H54 (cell line): ENCODE data around the gene CD40.

ENCODE experiments used
- DNase-seq: peaks from one replicate; pipeline ENCODE4 v3.0.0; 2011; ENCODE audit warnings: low spot score, mixed read lengths; ENCODE audit not compliant: insufficient read length
- FAIRE-seq: peaks from 3 replicates; lab custom pipeline; 2011; peaks lifted over from hg19 to GRCh38; lab: Jason Lieb, UNC
- POLR2A ChIP-seq: IDR thresholded peaks from 2 replicates; pipeline ENCODE4 v1.6.1; 2011; ENCODE audit warnings: low read depth, mild to moderate bottlenecking, low read length

Gene CD40

DNA sequence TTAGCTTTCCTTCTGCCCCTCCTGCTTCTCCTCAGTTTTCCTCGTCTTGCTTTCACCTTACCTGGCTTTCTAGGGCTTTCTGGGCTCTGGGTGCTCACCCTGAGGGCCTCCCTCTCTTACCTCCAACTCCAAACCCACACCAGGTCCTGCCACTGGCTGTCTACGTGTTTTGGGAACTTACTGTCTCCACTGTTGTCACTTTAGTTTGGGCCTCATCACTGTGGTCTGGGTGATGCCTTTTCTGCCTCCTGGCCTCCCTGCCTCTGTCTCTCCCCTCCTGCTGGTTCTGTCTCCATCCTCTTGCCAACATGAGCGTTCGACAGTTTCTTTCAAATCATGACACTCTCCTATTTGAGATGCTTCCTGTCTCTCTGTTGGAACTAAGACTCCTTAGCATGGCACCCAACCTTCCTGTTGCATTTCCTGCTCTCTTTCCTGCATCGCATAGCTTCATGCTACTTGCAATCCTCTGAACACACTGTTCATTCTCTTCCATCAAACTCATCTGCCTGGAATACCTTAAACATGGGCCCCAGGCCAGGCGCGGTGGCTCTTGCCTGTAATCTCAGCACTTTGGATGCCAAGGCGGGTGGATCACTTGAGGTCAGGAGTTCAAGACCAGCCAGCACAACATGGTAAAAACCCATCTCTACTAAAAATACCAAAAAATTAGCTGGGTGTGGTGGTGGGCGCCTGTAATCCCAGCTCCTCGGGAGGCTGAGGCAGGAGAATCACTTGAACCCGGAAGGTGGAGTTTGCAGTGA is 5.5 kb downstream of the CD40 start:
- TF ChIP-seq POLR2A: no peak
- FAIRE-seq: no peak
- no peak for DNase-seq

- no peak for FAIRE-seq
- DNase-seq: no peak
- no peak for TF ChIP-seq POLR2A
Observed at GRCh38 chr20:46126440-46127056, 8.4 kb downstream of the CD40 start.

- FAIRE-seq: no peak
- no peak for DNase-seq
- no peak for TF ChIP-seq POLR2A
Observed at GRCh38 chr20:46127396-46128010, 9.4 kb downstream of the CD40 start.

DNA sequence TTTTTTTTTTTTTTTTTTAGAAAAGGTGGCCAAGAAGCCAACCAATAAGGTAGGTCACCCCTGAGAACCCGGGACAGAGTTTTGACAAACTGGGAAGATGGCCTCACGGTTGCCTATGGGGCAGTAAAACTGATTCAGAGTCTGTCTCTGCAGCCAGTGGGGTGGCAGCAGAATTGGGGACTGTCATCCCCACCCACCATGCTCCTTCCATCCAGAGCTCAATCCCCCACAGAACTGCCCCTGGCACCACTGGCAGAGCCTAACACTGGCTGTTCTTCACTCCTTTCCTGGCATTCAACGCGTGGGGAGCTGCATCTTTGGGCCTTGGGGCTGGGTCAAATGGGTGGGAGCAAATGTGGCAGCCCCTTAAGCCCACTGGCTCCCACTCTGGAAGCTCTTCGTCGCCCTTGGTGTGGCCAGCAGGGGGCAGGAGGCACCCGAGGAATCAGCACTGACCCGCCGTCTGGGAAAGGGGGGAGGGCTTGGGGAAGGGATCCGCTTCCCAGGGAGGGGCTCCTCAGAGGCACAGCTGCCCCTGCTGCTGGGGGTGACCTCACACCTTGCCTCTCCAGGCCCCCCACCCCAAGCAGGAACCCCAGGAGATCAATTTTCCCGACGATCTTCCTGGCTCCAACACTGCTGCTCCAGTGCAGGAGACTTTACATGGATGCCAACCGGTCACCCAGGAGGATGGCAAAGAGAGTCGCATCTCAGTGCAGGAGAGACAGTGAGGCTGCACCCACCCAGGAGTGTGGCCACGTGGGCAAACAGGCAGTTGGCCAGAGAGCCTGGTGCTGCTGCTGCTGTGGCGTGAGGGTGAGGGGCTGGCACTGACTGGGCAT is 10.4 kb downstream of the CD40 start:
- DNase-seq (peak; percentile 47), FAIRE-seq (no peak)
- no peak for TF ChIP-seq POLR2A

GRCh38 chr20:46129955-46130481 is 11.9 kb downstream of the CD40 start:
- no peak for TF ChIP-seq POLR2A
- DNase-seq (no peak), FAIRE-seq (no peak)

GRCh38 chr20:46130534-46130933 is 12.4 kb downstream of the CD40 start:
- DNase-seq (no peak), FAIRE-seq (no peak)
- no peak for TF ChIP-seq POLR2A

- DNase-seq (no peak), FAIRE-seq (no peak)
- no peak for TF ChIP-seq POLR2A
Observed at GRCh38 chr20:46131396-46131795, 13.3 kb downstream of the CD40 start.

GRCh38 chr20:46132705-46133120 is 14.6 kb downstream of the CD40 start:
- FAIRE-seq (no peak), DNase-seq (peak; percentile 79)
- no peak for TF ChIP-seq POLR2A

DNA sequence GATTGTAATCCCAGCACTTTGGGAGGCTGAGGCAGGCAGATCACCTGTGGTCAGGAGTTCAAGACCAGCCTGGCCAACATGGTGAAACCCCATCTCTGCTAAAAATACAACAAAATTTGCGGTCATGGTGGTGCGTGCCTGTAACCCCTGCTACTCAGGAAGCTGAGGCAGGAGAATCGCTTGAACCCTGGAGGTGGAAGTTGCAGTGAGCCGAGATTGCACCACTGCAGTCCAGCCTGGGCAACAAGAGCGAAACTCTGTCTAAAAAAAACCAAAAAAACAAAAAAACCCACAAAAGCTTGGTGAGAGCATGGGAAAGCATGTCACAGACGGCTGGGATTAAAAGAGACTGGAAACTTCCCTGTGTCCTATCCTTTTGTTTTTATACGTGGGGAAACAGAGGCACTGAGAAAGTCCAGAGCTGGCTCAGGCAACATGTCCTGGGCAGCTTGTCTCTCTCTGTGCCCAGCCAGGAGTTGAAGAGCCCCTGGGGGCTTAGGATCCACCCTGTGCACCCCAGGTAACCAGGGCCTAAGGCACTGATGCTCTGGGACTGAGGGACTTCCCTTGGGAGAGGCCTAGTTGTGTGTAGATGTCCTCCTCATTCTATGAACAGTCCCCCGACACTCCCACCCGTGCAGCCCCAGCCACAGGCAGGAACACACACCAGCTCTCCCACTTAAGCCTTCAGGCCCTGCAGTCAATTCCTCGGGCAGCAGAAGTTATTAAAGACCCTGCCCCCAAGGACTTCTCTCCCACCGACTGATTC is 16.0 kb downstream of the CD40 start:
- FAIRE-seq: no peak
- no peak for TF ChIP-seq POLR2A
- DNase-seq: no peak

- DNase-seq (no peak), FAIRE-seq (no peak)
- no peak for TF ChIP-seq POLR2A
Observed at GRCh38 chr20:46134716-46135115, 16.6 kb downstream of the CD40 start.

DNA sequence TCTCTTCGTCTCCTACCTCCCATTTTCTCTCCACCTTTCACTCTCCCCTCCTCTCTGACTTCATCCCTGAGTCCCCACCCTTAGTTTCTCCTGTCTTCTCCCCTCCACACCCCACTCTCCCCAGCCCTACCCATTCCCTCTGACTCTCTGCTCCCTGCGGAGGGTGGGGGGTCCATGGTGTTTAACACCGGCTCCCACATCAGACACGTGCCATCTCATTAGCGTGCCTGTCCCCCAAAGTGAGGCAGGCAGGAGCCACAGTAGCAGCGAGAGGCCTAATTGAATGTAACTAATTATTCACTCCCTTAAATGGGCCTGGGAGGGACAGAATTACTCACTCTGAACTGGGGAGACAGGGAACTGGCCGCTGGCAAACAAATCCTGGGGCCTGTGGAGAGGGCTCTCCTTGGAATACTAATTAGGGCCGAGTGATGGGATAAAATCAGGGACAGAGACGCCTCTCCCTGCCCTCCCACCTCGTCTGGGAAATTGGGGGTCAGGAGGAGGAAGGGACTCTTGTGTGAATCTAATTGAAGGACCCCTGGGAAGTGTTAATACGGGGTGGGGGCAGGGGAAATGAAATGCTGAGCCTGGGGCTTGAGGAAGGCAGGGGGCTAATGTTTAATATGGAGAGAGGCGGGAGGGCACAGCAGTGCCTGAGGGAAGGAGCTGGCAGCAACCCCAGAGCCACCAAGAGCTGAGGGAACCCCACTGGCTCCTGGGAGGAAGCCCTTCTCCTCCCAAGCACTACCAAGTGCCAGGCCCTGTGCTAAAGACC is 17.9 kb downstream of the CD40 start:
- DNase-seq: no peak
- FAIRE-seq: no peak
- TF ChIP-seq POLR2A: no peak

DNA sequence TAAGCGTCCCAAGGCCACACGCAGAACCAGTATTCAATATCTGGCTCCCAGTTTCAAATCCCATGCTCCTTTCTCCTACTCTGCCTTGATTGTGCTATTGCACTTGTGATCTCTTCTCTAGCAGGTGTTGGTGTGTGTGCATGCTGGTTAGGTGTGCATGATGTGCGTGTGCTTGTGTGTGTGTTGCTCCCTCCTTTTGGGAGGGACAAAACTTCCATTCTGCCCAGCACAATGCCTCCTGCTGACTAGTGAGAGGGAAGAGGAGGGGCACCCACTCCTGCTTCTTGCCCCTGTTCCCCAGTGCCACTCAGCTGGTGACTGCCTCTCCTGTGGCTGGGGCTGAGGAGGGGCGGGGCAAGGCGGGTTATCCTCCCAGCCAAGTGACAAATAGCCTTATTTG is 19.7 kb downstream of the CD40 start:
- FAIRE-seq (no peak), DNase-seq (no peak)
- no peak for TF ChIP-seq POLR2A
